ENCODE results near the gene ATP1B4.
"Not testable (repeated sequence)": the region's sequence is repeated elsewhere in the genome, so short reads cannot be mapped to it uniquely, and the experiment has no call there.

DNA sequence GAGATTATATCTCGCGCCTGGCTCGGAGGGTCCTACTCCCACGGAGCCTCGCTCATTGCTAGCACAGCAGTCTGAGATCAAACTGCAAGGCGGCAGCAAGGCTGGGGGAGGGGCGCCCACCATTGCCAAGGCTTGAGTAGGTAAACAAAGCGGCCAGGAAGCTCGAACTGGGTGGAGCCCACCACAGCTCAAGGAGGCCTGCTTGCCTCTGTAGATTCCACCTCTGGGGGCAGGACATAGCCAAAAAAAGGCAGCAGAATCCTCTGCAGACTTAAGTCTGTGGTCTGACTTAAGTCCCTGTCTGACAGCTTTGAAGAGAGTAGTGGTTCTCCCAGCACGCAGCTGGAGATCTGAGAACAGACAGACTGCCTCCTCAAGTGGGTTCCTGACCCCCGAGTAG lies 17.3 kb upstream of the ATP1B4 start:
- TF ChIP-seq ZNF263 (CRISPR knock-in tag; IDR thresholded peaks at IDR 0.05; ENCODE audit: borderline replicate concordance); XRCC5 (IDR thresholded peaks at IDR 0.05; ENCODE audit: low read depth, low read length); DNMT1 (IDR thresholded peaks at IDR 0.05); EZH2 (IDR thresholded peaks at IDR 0.05; ENCODE audit: borderline replicate concordance, low read depth, low read length); ESRRB (CRISPR knock-in tag; IDR thresholded peaks at IDR 0.05; ENCODE audit: borderline replicate concordance): not testable (repeated sequence)
- TF ChIP-seq, protein P1, sequence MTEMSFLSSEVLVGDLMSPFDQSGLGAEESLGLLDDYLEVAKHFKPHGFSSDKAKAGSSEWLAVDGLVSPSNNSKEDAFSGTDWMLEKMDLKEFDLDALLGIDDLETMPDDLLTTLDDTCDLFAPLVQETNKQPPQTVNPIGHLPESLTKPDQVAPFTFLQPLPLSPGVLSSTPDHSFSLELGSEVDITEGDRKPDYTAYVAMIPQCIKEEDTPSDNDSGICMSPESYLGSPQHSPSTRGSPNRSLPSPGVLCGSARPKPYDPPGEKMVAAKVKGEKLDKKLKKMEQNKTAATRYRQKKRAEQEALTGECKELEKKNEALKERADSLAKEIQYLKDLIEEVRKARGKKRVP (CRISPR knock-in tag; IDR thresholded peaks at IDR 0.05) = not testable (repeated sequence)
- TF ChIP-seq, protein P2, sequence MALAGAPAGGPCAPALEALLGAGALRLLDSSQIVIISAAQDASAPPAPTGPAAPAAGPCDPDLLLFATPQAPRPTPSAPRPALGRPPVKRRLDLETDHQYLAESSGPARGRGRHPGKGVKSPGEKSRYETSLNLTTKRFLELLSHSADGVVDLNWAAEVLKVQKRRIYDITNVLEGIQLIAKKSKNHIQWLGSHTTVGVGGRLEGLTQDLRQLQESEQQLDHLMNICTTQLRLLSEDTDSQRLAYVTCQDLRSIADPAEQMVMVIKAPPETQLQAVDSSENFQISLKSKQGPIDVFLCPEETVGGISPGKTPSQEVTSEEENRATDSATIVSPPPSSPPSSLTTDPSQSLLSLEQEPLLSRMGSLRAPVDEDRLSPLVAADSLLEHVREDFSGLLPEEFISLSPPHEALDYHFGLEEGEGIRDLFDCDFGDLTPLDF (CRISPR knock-in tag; IDR thresholded peaks at IDR 0.05) = not testable (repeated sequence)
- TF ChIP-seq, protein P3, sequence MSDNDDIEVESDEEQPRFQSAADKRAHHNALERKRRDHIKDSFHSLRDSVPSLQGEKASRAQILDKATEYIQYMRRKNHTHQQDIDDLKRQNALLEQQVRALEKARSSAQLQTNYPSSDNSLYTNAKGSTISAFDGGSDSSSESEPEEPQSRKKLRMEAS (CRISPR knock-in tag; IDR thresholded peaks at IDR 0.05) = not testable (repeated sequence)
